SU-DHL-6 (cell line): Measurements from ENCODE around the gene DLL1.
"Not testable (repeated sequence)": the region's sequence is repeated elsewhere in the genome, so short reads cannot be mapped to it uniquely, and the experiment has no call there.

Source experiments
- H2AFZ ChIP-seq: fragments of 200-600 bp; sonication (generic); 2 replicates; pipeline ENCODE4 v1.6.1; 2014; ENCODE audit warnings: low read depth, mild to moderate bottlenecking, moderate library complexity, mixed read lengths, antibody characterized with exemption, low read length; ENCODE audit not compliant: severe bottlenecking
- H3F3A ChIP-seq: fragments of 200-600 bp; shearing (Covaris generic); 2 replicates; pipeline ENCODE4 v1.6.0; 2016; ENCODE audit warnings: antibody characterized with exemption, mild to moderate bottlenecking; ENCODE audit not compliant: insufficient read depth
- H3K27ac ChIP-seq: fragments of 200-600 bp; sonication (generic); 2 replicates; pipeline ENCODE4 v1.5.1; 2016; ENCODE audit warnings: low read depth, mild to moderate bottlenecking, low read length, moderate library complexity, mixed read lengths
- H3K27me3 ChIP-seq: fragments of 200-600 bp; sonication (generic), shearing (Covaris generic); 2 replicates; pipeline ENCODE4 v1.6.0; 2014; ENCODE audit warnings: mild to moderate bottlenecking, low read length
- H3K36me3 ChIP-seq: fragments of 200-600 bp; sonication (generic); 2 replicates; pipeline ENCODE4 v1.6.1; 2014; ENCODE audit warnings: mild to moderate bottlenecking, low read length, mixed read lengths
- H3K4me2 ChIP-seq: fragments of 300-600, 200-600 bp; shearing (Covaris generic), sonication (generic); 2 replicates; pipeline ENCODE4 v1.6.0; 2014; ENCODE audit warnings: low read length, low read depth, mild to moderate bottlenecking; ENCODE audit not compliant: poor library complexity, severe bottlenecking
- H3K4me3 ChIP-seq: fragments of 200-600 bp; sonication (generic); 2 replicates; pipeline ENCODE4 v1.5.1; 2014; ENCODE audit warnings: antibody characterized with exemption, low read length, mild to moderate bottlenecking, mixed read lengths; ENCODE audit not compliant: insufficient read depth, poor library complexity, severe bottlenecking
- H3K79me2 ChIP-seq: fragments of 200-600 bp; sonication (generic); 2 replicates; pipeline ENCODE4 v1.6.1; 2014; ENCODE audit warnings: mild to moderate bottlenecking, low read length, moderate library complexity; ENCODE audit not compliant: insufficient read depth
- H3K9ac ChIP-seq: fragments of 200-600 bp; sonication (generic); 2 replicates; pipeline ENCODE4 v1.7.0; 2014; ENCODE audit warnings: mild to moderate bottlenecking, low read length
- H3K9me2 ChIP-seq: fragments of 200-600 bp; sonication (generic); replicated peaks from 2 replicates; pipeline ENCODE4 v1.6.1; 2014; ENCODE audit warnings: low read length; ENCODE audit not compliant: insufficient read depth
- H3K9me3 ChIP-seq: fragments of 200-600 bp; sonication (generic); 2 replicates; pipeline ENCODE4 v1.6.1; 2014; ENCODE audit warnings: low read length, mixed read lengths; ENCODE audit not compliant: insufficient read depth
- H4K20me1 ChIP-seq: fragments of 200-600 bp; sonication (generic); 2 replicates; pipeline ENCODE4 v1.6.1; 2014; ENCODE audit warnings: low read depth, mild to moderate bottlenecking, antibody characterized with exemption, low read length, moderate library complexity, mixed read lengths
- CTCF ChIP-seq: fragments of 200-600 bp; sonication (generic); IDR thresholded peaks from one replicate; pipeline ENCODE4 v1.5.1; 2017; ENCODE audit warnings: antibody characterized with exemption, mild to moderate bottlenecking, low read length, moderate library complexity; ENCODE audit not compliant: insufficient read depth, poor library complexity, severe bottlenecking
- EZH2phosphoT487 ChIP-seq: fragments of 200-600 bp; sonication (generic), shearing (Covaris generic); conservative IDR thresholded peaks from 2 replicates; pipeline ENCODE4 v1.6.1; 2018; ENCODE audit warnings: mild to moderate bottlenecking, antibody characterized with exemption, low read length, moderate library complexity, mixed read lengths

DLL1 gene

GRCh38 chr6:170290296-170291128 is at the start of gene DLL1:
DLL1 (minus strand) TSS chr6:170291078; CDS start chr6:170290139, 939 bp downstream.
- H3K4me3 ChIP-seq, result peak within 1 kb of the TSS; percentile 71
- H3K27ac ChIP-seq, result no peak within 1 kb of the TSS
- no peaks in the 10 kb centered on the region for H3K9me2 ChIP-seq
- H3F3A ChIP-seq, result no peaks in the 10 kb centered on the region
- no peaks in the 10 kb centered on the region for H3K79me2 ChIP-seq
- peak within 1 kb of the TSS; percentile 76 for H2AFZ ChIP-seq
- H3K36me3 ChIP-seq, result no peaks in the 10 kb centered on the region
- TF ChIP-seq EZH2phosphoT487 (no peak), CTCF (no peak)
- H4K20me1 ChIP-seq, result no peaks in the 10 kb centered on the region
- no peaks in the 10 kb centered on the region for H3K27me3 ChIP-seq
- no peaks in the 10 kb centered on the region for H3K9me3 ChIP-seq
- H3K4me2 ChIP-seq, result peak within 1 kb of the TSS; percentile 77
- peak within 1 kb of the TSS; percentile 48 for H3K9ac ChIP-seq

- not testable (repeated sequence) for H3K36me3 ChIP-seq, H3K9ac ChIP-seq, H3K79me2 ChIP-seq, H4K20me1 ChIP-seq, H3K27ac ChIP-seq, H3K9me3 ChIP-seq, H3K4me3 ChIP-seq, H3F3A ChIP-seq, H3K4me2 ChIP-seq, H3K9me2 ChIP-seq, H2AFZ ChIP-seq, H3K27me3 ChIP-seq
Observed at GRCh38 chr6:170335199-170335598, 44.3 kb upstream of the DLL1 start.

GRCh38 chr6:170329321-170329720 is 38.4 kb upstream of the DLL1 start:
- H3F3A ChIP-seq, result no peaks in the 10 kb centered on the region
- H3K27me3 ChIP-seq, result no peaks in the 10 kb centered on the region
- TF ChIP-seq CTCF, result no peak
- no peak for TF ChIP-seq EZH2phosphoT487
- H4K20me1 ChIP-seq, result no peaks in the 10 kb centered on the region
- H3K4me2 ChIP-seq, result no peak overlapping the region
- no peaks in the 10 kb centered on the region for H3K9me2 ChIP-seq
- peaks cover 9% of the 10 kb centered on the region; the same call in 1 of the 2 replicates for H3K36me3 ChIP-seq
- H3K9me3 ChIP-seq, result no peaks in the 10 kb centered on the region
- H3K79me2 ChIP-seq, result no peaks in the 10 kb centered on the region
- no peak overlapping the region for H2AFZ ChIP-seq
- H3K27ac ChIP-seq, result no peak overlapping the region
- no peak overlapping the region for H3K4me3 ChIP-seq
- no peak overlapping the region for H3K9ac ChIP-seq

- Histone ChIP-seq H3K4me3 (no peak overlapping the region), H2AFZ (no peak overlapping the region), H3K9ac (no peak overlapping the region), H3K4me2 (no peak overlapping the region), H3K79me2 (peaks cover 34% of the 10 kb centered on the region), H4K20me1 (no peaks in the 10 kb centered on the region), H3K9me3 (no peaks in the 10 kb centered on the region), H3F3A (no peaks in the 10 kb centered on the region), H3K27me3 (no peaks in the 10 kb centered on the region), H3K9me2 (no peaks in the 10 kb centered on the region), H3K27ac (no peak overlapping the region), H3K36me3 (no peaks in the 10 kb centered on the region)
- TF ChIP-seq EZH2phosphoT487 (no peak), CTCF (no peak)
Observed at GRCh38 chr6:170317718-170318117, 26.8 kb upstream of the DLL1 start.
